Colonic mucosa (tissue), 4 donors: ENCODE measurements around the gene KRTAP5-3. TPM values are rescaled to one million over a fixed set of nuclear protein-coding genes. Genes with fewer than 3 reads are reported as not detected.

Source experiments
- DNase-seq: peaks from one replicate; pipeline ENCODE4 v3.0.0-alpha.2; 2020
- H3K27ac ChIP-seq: fragments of 200-600 bp; one replicate; pipeline ENCODE4 v1.8.0; 2021
- H3K27me3 ChIP-seq: fragments of 200-600 bp; one replicate; pipeline ENCODE4 v1.8.0; 2021
- H3K36me3 ChIP-seq: fragments of 200-600 bp; one replicate; pipeline ENCODE4 v1.8.0; 2021
- H3K4me1 ChIP-seq: fragments of 200-600 bp; one replicate; pipeline ENCODE4 v1.8.0; 2021; ENCODE audit warnings: mild to moderate bottlenecking
- H3K4me3 ChIP-seq: fragments of 200-600 bp; one replicate; pipeline ENCODE4 v1.8.0; 2021
- H3K9ac ChIP-seq, 2 donors: one replicate each; pipeline ENCODE4 v1.7.0; 2013; ENCODE audit warnings: control low read depth in 2 of 2, low read depth in 2 of 2, low read length in 2 of 2
- H3K9me3 ChIP-seq: fragments of 200-600 bp; one replicate; pipeline ENCODE4 v1.8.0; 2021
- intact Hi-C: fragments of 100-400 bp; cut with DNase I; formaldehyde crosslinking; loops from one replicate; pipeline ENCODE4 v1.14.1; 2022
- total RNA-seq, 2 donors: library from RNA; stranded (reverse); fragmentation: NEBNext Ultra II Directional in 1 of 2; extraction: Animal tissue kit (Norgen Biotek cat#: 25700) in 1 of 2; gene quantifications; one replicate each; pipeline ENCODE4 v1.2.1, GENCODE V29; 2021
- TF ChIP-seq, protein P1 (sequence below): fragments of 200-600 bp; IDR thresholded peaks from one replicate; pipeline ENCODE4 v1.8.0; 2022; ENCODE audit warnings: antibody characterized with exemption, mild to moderate bottlenecking
- donor health status: healthy.
- donor health status: DM: no; HTN: no; CAD: no.
- donor health status: DM: no; HTN: no; CAD: no.

KRTAP5-3 gene
- total RNA-seq, 2 donors from 2014 or later, result not detected

DNA sequence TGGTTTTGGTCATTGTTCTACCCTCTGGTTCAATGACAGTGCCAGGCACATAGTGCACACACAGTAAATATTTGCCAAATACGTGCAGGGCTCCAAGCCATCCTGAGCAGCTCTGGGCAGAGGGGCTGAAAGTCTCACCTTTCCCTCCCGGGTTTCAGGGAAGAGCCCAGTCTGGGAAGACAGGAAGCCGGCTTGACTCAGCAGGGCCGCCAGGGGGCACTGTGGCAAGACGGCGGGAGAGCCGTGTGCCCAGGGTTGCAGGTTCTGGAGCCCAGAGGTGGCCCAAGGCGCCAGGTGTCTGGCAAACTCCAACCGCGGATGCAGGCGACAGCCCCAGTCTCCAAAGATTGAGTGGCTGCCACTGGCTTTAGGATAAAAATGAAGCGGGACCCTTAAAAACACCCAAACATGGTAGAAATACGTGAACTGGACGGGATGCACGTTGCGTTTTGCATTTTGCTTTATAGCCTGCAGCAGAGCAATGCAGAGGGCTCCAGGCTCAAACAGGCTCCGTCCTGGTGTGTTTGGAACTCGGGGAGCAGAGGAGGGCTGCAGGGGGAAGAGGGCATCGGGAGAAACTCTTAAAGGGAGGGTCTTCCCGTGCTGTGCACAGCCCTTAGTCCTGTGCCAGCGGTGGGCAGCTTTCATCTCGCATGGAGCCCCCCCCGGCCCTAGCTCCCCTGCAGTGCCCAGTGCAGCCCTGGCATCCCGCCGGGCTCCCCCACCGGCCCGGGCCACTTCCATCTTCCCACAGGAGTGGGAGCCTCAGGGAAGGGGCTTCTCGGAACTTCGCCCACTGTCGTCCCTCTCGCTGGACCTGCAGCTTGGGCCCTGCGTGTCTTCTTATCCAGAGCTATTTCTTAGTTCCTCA is 32.0 kb upstream of the KRTAP5-3 start:
- Histone ChIP-seq H3K27ac (no peak overlapping the region), H3K27me3 (no peaks in the 10 kb centered on the region)
- DNase-seq, result peak; percentile 59

DNA sequence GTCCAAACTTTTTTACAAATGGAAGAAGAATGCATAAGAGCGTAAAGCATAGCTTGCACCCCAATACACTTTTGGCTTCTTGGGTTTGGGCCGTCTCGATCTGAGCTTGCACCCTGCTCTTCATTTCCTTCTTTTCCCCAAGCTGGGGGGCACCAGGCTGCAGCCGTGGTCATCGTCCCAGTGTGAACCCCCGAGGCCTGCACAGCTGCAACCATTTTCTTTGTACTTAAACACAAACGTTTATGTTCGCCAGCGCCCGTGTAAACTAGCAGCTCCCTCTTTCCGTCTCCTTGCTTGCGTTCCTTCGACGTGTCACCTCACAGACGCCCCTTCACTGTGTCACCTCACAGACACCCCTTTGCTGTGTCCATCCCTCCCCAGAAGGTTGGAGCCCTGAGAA is 31.4 kb upstream of the KRTAP5-3 start:
- TF ChIP-seq, protein P1, sequence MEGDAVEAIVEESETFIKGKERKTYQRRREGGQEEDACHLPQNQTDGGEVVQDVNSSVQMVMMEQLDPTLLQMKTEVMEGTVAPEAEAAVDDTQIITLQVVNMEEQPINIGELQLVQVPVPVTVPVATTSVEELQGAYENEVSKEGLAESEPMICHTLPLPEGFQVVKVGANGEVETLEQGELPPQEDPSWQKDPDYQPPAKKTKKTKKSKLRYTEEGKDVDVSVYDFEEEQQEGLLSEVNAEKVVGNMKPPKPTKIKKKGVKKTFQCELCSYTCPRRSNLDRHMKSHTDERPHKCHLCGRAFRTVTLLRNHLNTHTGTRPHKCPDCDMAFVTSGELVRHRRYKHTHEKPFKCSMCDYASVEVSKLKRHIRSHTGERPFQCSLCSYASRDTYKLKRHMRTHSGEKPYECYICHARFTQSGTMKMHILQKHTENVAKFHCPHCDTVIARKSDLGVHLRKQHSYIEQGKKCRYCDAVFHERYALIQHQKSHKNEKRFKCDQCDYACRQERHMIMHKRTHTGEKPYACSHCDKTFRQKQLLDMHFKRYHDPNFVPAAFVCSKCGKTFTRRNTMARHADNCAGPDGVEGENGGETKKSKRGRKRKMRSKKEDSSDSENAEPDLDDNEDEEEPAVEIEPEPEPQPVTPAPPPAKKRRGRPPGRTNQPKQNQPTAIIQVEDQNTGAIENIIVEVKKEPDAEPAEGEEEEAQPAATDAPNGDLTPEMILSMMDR, result no peak
- Histone ChIP-seq H3K9me3 (no peaks in the 10 kb centered on the region), H3K27ac (peak overlapping the region; percentile 68), H3K9ac (peak overlapping the region in 1 of 2 donors; percentile 43), H3K27me3 (no peaks in the 10 kb centered on the region), H3K36me3 (no peaks in the 10 kb centered on the region), H3K4me3 (no peak overlapping the region), H3K4me1 (peaks cover 10% of the 10 kb centered on the region)
- no peak for DNase-seq
- intact Hi-C loops, result no loop called here

More for the DNA sequence above, 32.0 kb upstream of the KRTAP5-3 start:
- TF ChIP-seq, protein P1, result peak; percentile 81
- Histone ChIP-seq H3K4me1 (peaks cover 10% of the 10 kb centered on the region), H3K9ac (no peak overlapping the region), H3K9me3 (no peaks in the 10 kb centered on the region), H3K36me3 (no peaks in the 10 kb centered on the region), H3K4me3 (no peak overlapping the region)
- intact Hi-C loops, result no loop called here

DNA sequence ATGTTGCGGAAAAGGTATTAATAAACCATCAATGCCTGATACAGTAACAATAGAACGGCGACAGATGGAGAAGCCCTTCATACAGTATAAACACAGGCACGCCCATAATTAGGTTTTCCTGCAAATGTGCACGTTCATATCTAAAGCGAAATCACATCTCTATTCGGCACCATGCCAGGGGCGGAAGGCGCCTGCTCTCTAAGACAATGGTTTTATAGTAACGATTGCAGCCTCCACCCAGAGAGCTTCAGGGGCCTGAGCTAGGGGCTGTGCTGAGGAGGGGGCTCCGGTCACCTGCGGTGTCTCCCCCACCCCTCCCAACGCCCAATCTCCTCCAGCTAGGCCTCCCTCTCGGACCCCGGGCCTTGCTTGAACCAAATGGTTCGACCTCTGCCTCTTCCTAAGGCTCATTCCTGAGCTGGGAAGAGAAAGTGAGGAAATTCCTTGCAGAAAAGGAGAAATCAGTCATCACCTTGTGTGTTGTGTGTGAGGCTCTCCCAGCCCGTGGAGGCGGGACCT is 30.9 kb upstream of the KRTAP5-3 start:
- intact Hi-C loops, result no loop called here
- Histone ChIP-seq H3K27me3 (no peaks in the 10 kb centered on the region), H3K36me3 (no peaks in the 10 kb centered on the region), H3K4me1 (peaks cover 10% of the 10 kb centered on the region), H3K9me3 (no peaks in the 10 kb centered on the region), H3K4me3 (no peak overlapping the region), H3K27ac (peak overlapping the region; percentile 68), H3K9ac (peak overlapping the region in 1 of 2 donors; percentile 43)
- peak; percentile 93 for DNase-seq
- TF ChIP-seq, protein P1, result no peak

DNA sequence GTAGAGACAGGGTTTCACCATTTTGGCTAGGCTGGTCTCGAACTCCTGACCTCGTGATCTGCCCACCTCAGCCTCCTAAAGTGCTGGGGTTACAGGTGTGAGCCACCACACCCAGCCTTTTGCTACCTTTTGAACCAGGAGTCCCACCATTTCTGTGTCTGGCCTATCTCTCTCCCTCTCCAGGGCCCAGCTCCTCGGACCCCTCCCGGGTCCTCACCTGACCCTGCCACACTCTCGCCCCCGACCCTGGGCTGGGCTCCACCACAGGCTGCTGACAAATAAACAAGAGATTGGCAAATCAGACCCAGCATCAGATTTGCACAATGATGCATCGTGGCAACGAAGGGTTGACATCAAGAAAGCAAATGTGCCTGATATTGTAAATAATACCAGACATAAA is 30.1 kb upstream of the KRTAP5-3 start:
- H3K9ac ChIP-seq, result no peak overlapping the region
- H3K27ac ChIP-seq, result peak overlapping the region; percentile 68
- intact Hi-C loops, result no loop called here
- TF ChIP-seq, protein P1, result no peak
- no peaks in the 10 kb centered on the region for H3K27me3 ChIP-seq
- no peak for DNase-seq
- no peaks in the 10 kb centered on the region for H3K36me3 ChIP-seq
- H3K9me3 ChIP-seq, result no peaks in the 10 kb centered on the region
- peaks cover 10% of the 10 kb centered on the region for H3K4me1 ChIP-seq
- H3K4me3 ChIP-seq, result no peak overlapping the region

DNA sequence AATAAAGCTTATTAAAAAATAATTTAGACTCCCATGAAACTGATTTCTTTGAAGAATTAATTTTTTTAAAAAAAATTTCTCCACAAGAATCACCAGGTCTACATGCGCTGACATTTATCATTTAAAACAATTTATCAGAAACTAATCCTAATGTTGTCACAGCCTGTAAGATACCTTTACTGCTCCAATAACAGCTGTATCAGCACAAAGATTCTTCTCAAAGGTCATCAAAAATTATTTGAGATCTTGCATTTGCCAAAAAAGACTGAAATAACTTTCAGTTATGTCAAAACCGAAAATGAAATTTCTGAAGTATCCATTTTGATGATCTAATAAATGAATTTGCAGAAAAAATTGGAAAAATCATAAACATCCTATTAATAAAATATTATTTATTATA is 29.4 kb upstream of the KRTAP5-3 start:
- DNase-seq, result no peak
- no peaks in the 10 kb centered on the region for H3K36me3 ChIP-seq
- H3K9ac ChIP-seq, result no peak overlapping the region
- H3K4me3 ChIP-seq, result no peak overlapping the region
- no peaks in the 10 kb centered on the region for H3K9me3 ChIP-seq
- H3K4me1 ChIP-seq, result peaks cover 10% of the 10 kb centered on the region
- TF ChIP-seq, protein P1, result no peak
- intact Hi-C loops, result no loop called here
- no peaks in the 10 kb centered on the region for H3K27me3 ChIP-seq
- H3K27ac ChIP-seq, result no peak overlapping the region
